DOHH2 (cell line): ENCODE results near the gene GTSF1L.

ENCODE experiments used
- H3F3A ChIP-seq: fragments of 200-600 bp; sonication (generic), shearing (Covaris generic); 2 replicates; pipeline ENCODE4 v1.6.0; 2016; ENCODE audit warnings: antibody characterized with exemption, mild to moderate bottlenecking; ENCODE audit not compliant: control insufficient read depth, insufficient read depth
- H3K27ac ChIP-seq: fragments of 200-600 bp; sonication (generic); 2 replicates; pipeline ENCODE4 v1.5.1; 2014; ENCODE audit warnings: low read depth, mild to moderate bottlenecking, low read length, moderate library complexity
- H3K27me3 ChIP-seq: fragments of 200-600 bp; sonication (generic); 2 replicates; pipeline ENCODE4 v1.6.1; 2014; ENCODE audit warnings: mild to moderate bottlenecking, low read length, mixed read lengths; ENCODE audit not compliant: control insufficient read depth
- H3K36me3 ChIP-seq: fragments of 200-600 bp; sonication (generic); 2 replicates; pipeline ENCODE4 v1.6.1; 2014; ENCODE audit warnings: mild to moderate bottlenecking, low read length, moderate library complexity, mixed read lengths; ENCODE audit not compliant: control insufficient read depth
- H3K4me1 ChIP-seq: fragments of 200-600 bp; sonication (generic); 2 replicates; pipeline ENCODE4 v1.6.1; 2014; ENCODE audit warnings: mild to moderate bottlenecking, low read length, mixed read lengths; ENCODE audit not compliant: control insufficient read depth
- H3K4me2 ChIP-seq: fragments of 200-600 bp; sonication (generic); 2 replicates; pipeline ENCODE4 v1.6.0; 2014; ENCODE audit warnings: mild to moderate bottlenecking, low read length, moderate library complexity
- H3K4me3 ChIP-seq: fragments of 200-600 bp; sonication (generic); 2 replicates; pipeline ENCODE4 v1.5.1; 2014; ENCODE audit warnings: mild to moderate bottlenecking, low read length, mixed read lengths
- H3K79me2 ChIP-seq: fragments of 200-600 bp; sonication (generic); 2 replicates; pipeline ENCODE4 v1.6.1; 2014; ENCODE audit warnings: mild to moderate bottlenecking, low read length, mixed read lengths; ENCODE audit not compliant: control insufficient read depth
- H3K9me2 ChIP-seq: fragments of 200-600 bp; sonication (generic); replicated peaks from 2 replicates; pipeline ENCODE4 v1.6.1; 2014; ENCODE audit warnings: mild to moderate bottlenecking, low read length, mixed read lengths; ENCODE audit not compliant: control insufficient read depth
- H3K9me3 ChIP-seq: fragments of 200-600 bp; sonication (generic); 2 replicates; pipeline ENCODE4 v1.6.1; 2014; ENCODE audit warnings: antibody characterized with exemption, low read length, mixed read lengths; ENCODE audit not compliant: control insufficient read depth, insufficient read depth
- H4K20me1 ChIP-seq: fragments of 200-600 bp; sonication (generic); 2 replicates; pipeline ENCODE4 v1.6.0; 2014; ENCODE audit warnings: low read depth, mild to moderate bottlenecking, antibody characterized with exemption, low read length, moderate library complexity; ENCODE audit not compliant: control insufficient read depth, insufficient read depth
- EZH2phosphoT487 ChIP-seq: fragments of 200-600 bp; sonication (generic); IDR thresholded peaks from 2 replicates; pipeline ENCODE4 v1.6.1; 2017; ENCODE audit warnings: borderline replicate concordance, mild to moderate bottlenecking, antibody characterized with exemption, low read length, moderate library complexity, mixed read lengths
- TF ChIP-seq, protein P1 (sequence below): fragments of 200-600 bp; sonication (generic); IDR thresholded peaks from one replicate; pipeline ENCODE4 v1.5.1; 2014; ENCODE audit warnings: antibody characterized with exemption, mild to moderate bottlenecking, low read depth, low read length; ENCODE audit not compliant: poor library complexity, severe bottlenecking

The GTSF1L gene

DNA sequence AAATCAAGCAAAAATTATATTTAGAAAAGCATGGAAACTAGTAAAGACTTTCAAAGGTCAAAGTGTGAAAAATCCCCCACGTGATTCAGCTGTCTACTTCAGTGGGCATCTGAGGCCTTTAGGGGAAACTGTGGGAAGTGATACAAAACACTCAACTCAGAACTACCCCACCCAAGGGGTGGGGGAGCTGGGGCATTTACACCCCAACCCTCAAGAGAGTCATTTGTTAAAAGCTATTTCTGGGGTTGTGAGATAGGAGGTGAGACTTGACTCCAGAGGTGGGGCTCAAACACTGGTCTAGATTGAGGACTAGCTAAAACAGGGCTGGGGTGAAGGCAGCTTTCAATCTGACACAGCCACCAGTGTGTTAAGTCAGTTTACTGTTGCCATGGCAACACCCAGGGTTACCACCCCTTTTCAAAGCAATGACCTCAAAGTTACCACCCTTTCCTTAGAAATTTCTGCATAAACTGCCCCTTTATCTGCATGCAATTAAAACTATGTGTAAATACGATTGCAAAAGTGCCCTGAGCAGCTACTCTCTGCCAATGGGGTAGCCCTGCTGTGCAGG is 9.9 kb upstream of the GTSF1L start:
- TF ChIP-seq EZH2phosphoT487 = no peak
- TF ChIP-seq, protein P1, sequence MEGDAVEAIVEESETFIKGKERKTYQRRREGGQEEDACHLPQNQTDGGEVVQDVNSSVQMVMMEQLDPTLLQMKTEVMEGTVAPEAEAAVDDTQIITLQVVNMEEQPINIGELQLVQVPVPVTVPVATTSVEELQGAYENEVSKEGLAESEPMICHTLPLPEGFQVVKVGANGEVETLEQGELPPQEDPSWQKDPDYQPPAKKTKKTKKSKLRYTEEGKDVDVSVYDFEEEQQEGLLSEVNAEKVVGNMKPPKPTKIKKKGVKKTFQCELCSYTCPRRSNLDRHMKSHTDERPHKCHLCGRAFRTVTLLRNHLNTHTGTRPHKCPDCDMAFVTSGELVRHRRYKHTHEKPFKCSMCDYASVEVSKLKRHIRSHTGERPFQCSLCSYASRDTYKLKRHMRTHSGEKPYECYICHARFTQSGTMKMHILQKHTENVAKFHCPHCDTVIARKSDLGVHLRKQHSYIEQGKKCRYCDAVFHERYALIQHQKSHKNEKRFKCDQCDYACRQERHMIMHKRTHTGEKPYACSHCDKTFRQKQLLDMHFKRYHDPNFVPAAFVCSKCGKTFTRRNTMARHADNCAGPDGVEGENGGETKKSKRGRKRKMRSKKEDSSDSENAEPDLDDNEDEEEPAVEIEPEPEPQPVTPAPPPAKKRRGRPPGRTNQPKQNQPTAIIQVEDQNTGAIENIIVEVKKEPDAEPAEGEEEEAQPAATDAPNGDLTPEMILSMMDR = no peak
- no peaks in the 10 kb centered on the region for H3K9me3 ChIP-seq

DNA sequence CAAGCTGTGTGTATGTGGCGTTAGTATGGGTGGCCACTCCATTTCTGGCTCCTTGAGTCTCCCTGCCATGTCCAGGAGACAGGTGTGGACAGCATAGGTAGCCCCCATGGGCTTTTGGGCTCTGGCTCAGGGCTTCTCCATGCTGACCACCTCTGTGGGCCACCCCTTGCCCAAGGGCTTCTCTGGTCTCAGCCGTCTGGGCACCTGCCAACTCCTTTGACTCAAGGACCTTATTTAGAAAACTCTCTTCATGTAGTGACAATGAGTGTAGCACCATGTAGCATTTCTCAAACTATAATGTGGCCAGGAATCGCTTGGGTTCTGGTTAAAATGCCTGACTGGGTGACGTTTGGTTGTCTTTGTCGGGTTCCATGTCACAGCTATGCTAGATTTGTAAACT is 5.1 kb upstream of the GTSF1L start:
- H3K9me3 ChIP-seq = no peaks in the 10 kb centered on the region
- H3F3A ChIP-seq = no peaks in the 10 kb centered on the region
- H3K9me2 ChIP-seq = no peaks in the 10 kb centered on the region
- no peaks in the 10 kb centered on the region for H3K36me3 ChIP-seq
- no peaks in the 10 kb centered on the region for H3K79me2 ChIP-seq
- H4K20me1 ChIP-seq = no peaks in the 10 kb centered on the region
- H3K4me3 ChIP-seq = 0 out of 2 replicates have a peak overlapping the region, but pooled peaks have one; percentile 64
- peaks cover 38% of the 10 kb centered on the region for H3K4me1 ChIP-seq
- TF ChIP-seq, protein P1 = no peak
- no peak for TF ChIP-seq EZH2phosphoT487
- peak overlapping the region; percentile 73; the same call in 1 of the 2 replicates for H3K4me2 ChIP-seq
- H3K27ac ChIP-seq = no peak overlapping the region
- no peaks in the 10 kb centered on the region for H3K27me3 ChIP-seq

More for the DNA sequence above, 9.9 kb upstream of the GTSF1L start:
- Histone ChIP-seq H3K27me3 (no peaks in the 10 kb centered on the region), H3K4me3 (no peak overlapping the region), H3F3A (no peaks in the 10 kb centered on the region), H3K27ac (no peak overlapping the region), H3K4me1 (peaks cover 25% of the 10 kb centered on the region), H4K20me1 (no peaks in the 10 kb centered on the region), H3K4me2 (no peak overlapping the region), H3K36me3 (no peaks in the 10 kb centered on the region), H3K9me2 (no peaks in the 10 kb centered on the region), H3K79me2 (no peaks in the 10 kb centered on the region)

DNA sequence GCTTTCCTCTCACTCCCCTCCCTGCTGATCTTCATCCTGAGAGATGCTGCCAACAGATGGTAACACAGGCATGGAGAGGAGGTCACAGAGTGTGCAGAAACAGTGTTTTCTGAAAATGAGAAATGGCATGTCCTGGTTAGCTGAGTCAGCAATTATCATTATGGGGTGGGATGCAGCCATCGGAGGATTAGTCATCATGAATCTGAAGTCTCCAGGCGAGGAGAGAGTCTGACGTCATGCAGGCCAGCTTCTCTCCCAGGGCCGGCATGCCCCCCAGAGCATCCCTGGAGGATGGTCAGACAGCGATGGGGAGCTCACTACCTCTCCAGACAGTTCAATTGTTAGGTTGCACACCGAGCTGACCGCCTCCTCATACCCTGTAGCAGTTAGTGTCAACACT is 4.7 kb upstream of the GTSF1L start:
- no peak overlapping the region for H3K4me2 ChIP-seq
- H3K9me2 ChIP-seq = no peaks in the 10 kb centered on the region
- no peaks in the 10 kb centered on the region for H3K27me3 ChIP-seq
- H3F3A ChIP-seq = no peaks in the 10 kb centered on the region
- no peak overlapping the region for H3K27ac ChIP-seq
- H4K20me1 ChIP-seq = no peaks in the 10 kb centered on the region
- H3K79me2 ChIP-seq = no peaks in the 10 kb centered on the region
- peaks cover 38% of the 10 kb centered on the region for H3K4me1 ChIP-seq
- H3K36me3 ChIP-seq = no peaks in the 10 kb centered on the region
- TF ChIP-seq, protein P1 = no peak
- no peak for TF ChIP-seq EZH2phosphoT487
- no peaks in the 10 kb centered on the region for H3K9me3 ChIP-seq
- H3K4me3 ChIP-seq = no peak overlapping the region
